Activated CD8-positive, alpha-beta T cell treated with anti-CD3 and anti-CD28 coated beads for 36 hours (primary cell): ENCODE data around the gene CNGA4. TPM values are rescaled to one million over a fixed set of nuclear protein-coding genes. Genes with fewer than 3 reads are reported as not detected.

ENCODE experiments used
- ATAC-seq: fragments of 200-7000 bp; cut with Tn5 transposase; one replicate; pipeline ENCODE4 v1.10.0; 2021; ENCODE audit warnings: mild to moderate bottlenecking, moderate library complexity
- CTCF ChIA-PET: fragments of 350-600 bp; sonication (Branson Sonifier 250); formaldehyde crosslinking; loops from one replicate; lab custom pipeline; 2021; ENCODE audit warnings: antibody characterized with exemption; lab: Charles Lee
- POLR2A ChIA-PET: fragments of 350-600 bp; sonication (Branson Sonifier 250); formaldehyde crosslinking; loops from one replicate; lab custom pipeline; 2021; ENCODE audit warnings: antibody characterized with exemption; lab: Charles Lee
- DNase-seq: peaks from one replicate; pipeline ENCODE4 v3.0.0-alpha.2; 2020
- H3K27ac Mint-ChIP-seq: one replicate; pipeline ENCODE4 v1.8.0; 2021; ENCODE audit warnings: mild to moderate bottlenecking, mixed read lengths
- H3K27me3 Mint-ChIP-seq: one replicate; pipeline ENCODE4 v1.8.0; 2021; ENCODE audit warnings: mixed read lengths
- H3K36me3 Mint-ChIP-seq: one replicate; pipeline ENCODE4 v1.8.0; 2021; ENCODE audit warnings: low read depth, mixed read lengths
- H3K4me1 Mint-ChIP-seq: one replicate; pipeline ENCODE4 v1.8.0; 2021; ENCODE audit warnings: low read depth, mixed read lengths
- H3K4me3 Mint-ChIP-seq: one replicate; pipeline ENCODE4 v1.8.0; 2021; ENCODE audit warnings: mild to moderate bottlenecking, moderate library complexity, mixed read lengths
- H3K9me3 Mint-ChIP-seq: one replicate; pipeline ENCODE4 v1.8.0; 2021; ENCODE audit warnings: mixed read lengths
- CTCF ChIP-seq: fragments of 200-600 bp; IDR thresholded peaks from one replicate; pipeline ENCODE4 v1.8.0; 2022; ENCODE audit warnings: antibody characterized with exemption, mild to moderate bottlenecking
- intact Hi-C: fragments of 100-400 bp; cut with micrococcal nuclease; formaldehyde crosslinking; loops from one replicate; pipeline ENCODE4 v1.10.0; 2022
- total RNA-seq, 2 experiments: library from RNA; stranded (reverse); gene quantifications; one replicate each; pipeline ENCODE4 v1.2.3, GENCODE V29; 2021

The CNGA4 gene
- total RNA-seq, 2 experiments from 2014 or later = 0.18 TPM; not detected in 1

GRCh38 chr11:6210274-6210955 is 28.5 kb upstream of the CNGA4 start:
- intact Hi-C loops = no loop called here
- no peak overlapping the region for H3K27ac Mint-ChIP-seq
- H3K4me1 Mint-ChIP-seq = no peaks in the 10 kb centered on the region
- no peaks in the 10 kb centered on the region for H3K27me3 Mint-ChIP-seq
- no peak for TF ChIP-seq CTCF
- H3K9me3 Mint-ChIP-seq = no peaks in the 10 kb centered on the region
- POLR2A ChIA-PET = interaction anchor here (1.2 kb wide), 1 partner anchor 8 kb away, joined by 4 read pairs; no protein-coding TSS in a partner anchor
- DNase-seq (no peak), ATAC-seq (no peak)
- H3K4me3 Mint-ChIP-seq = no peak overlapping the region
- peaks cover 2% of the 10 kb centered on the region for H3K36me3 Mint-ChIP-seq
- CTCF ChIA-PET = no interaction called here

GRCh38 chr11:6214530-6214929 is 24.4 kb upstream of the CNGA4 start:
- intact Hi-C loops = no loop called here
- H3K27ac Mint-ChIP-seq = no peak overlapping the region
- no peaks in the 10 kb centered on the region for H3K9me3 Mint-ChIP-seq
- no peak for TF ChIP-seq CTCF
- DNase-seq (no peak), ATAC-seq (no peak)
- H3K27me3 Mint-ChIP-seq = no peaks in the 10 kb centered on the region
- H3K4me1 Mint-ChIP-seq = peaks cover 4% of the 10 kb centered on the region
- no peak overlapping the region for H3K4me3 Mint-ChIP-seq
- CTCF ChIA-PET = interaction anchor here (0.7 kb wide), 1 partner anchor 37 kb away, joined by 3 read pairs; no protein-coding TSS in a partner anchor
- H3K36me3 Mint-ChIP-seq = peaks cover 18% of the 10 kb centered on the region
- POLR2A ChIA-PET = no interaction called here

DNA sequence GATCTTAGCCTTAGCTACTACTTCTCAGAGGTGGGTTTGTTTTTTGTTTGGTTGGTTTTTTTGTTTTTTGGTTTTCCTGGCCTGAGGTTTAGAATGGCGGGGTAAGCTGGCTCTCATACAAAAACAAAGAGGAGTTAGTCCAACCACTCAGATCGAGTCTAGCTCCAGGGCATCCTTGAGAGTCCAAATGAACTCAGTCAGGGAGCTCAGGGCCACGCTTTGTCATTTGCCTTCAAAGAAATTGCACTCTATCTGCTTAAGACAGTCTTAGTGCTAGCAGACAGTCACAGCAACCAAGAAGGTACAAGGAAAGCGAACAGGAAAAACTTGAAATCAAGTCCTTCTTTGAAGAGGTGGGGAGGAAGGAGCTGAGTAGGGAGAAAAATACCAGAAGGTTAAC is 22.4 kb upstream of the CNGA4 start:
- Mint-ChIP-seq H3K4me3 (no peak overlapping the region), H3K27me3 (no peaks in the 10 kb centered on the region), H3K4me1 (peaks cover 7% of the 10 kb centered on the region), H3K36me3 (peaks cover 21% of the 10 kb centered on the region), H3K27ac (no peak overlapping the region), H3K9me3 (no peaks in the 10 kb centered on the region)
- no peak for ATAC-seq
- intact Hi-C loops = no loop called here
- POLR2A ChIA-PET = interaction anchor here (1.6 kb wide), 1 partner anchor 9 kb away, joined by 6 read pairs; no protein-coding TSS in a partner anchor
- DNase-seq = no peak
- CTCF ChIA-PET = interaction anchor here (1.0 to 2.5 kb wide), 4 partner anchors 8 to 147 kb away, joined by 3 to 8 read pairs (median 4); no protein-coding TSS in a partner anchor
- no peak for TF ChIP-seq CTCF

DNA sequence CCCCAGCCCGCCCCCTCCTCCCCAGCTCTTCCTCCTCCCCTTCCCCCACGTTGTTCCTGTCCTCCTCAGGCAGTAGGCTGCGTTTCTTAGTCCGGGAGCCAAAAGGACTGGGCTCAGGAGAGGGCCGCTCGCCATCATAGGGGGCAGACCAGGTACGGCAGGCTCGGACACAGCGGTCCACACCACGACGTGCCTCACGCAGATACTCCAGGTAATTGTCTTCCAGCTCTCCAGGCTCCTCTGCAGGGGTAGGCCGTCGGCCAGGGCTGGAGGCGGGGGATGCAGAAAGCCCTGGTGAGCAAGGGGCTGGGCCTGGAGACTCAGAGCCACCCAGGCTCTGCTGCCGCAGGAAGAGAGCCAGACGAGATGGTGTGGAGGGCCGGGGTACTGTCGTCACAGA is 21.2 kb upstream of the CNGA4 start:
- ATAC-seq = no peak
- intact Hi-C loops = no loop called here

More for the DNA sequence above, 21.2 kb upstream of the CNGA4 start:
- CTCF ChIA-PET = interaction anchor here (1.6 to 2.5 kb wide), 2 partner anchors 11 to 145 kb away, joined by 4 to 8 read pairs; no protein-coding TSS in a partner anchor
- TF ChIP-seq CTCF = no peak
- no peaks in the 10 kb centered on the region for H3K9me3 Mint-ChIP-seq
- peaks cover 24% of the 10 kb centered on the region for H3K36me3 Mint-ChIP-seq
- POLR2A ChIA-PET = no interaction called here
- H3K27me3 Mint-ChIP-seq = no peaks in the 10 kb centered on the region
- peaks cover 7% of the 10 kb centered on the region for H3K4me1 Mint-ChIP-seq
- DNase-seq = no peak
- H3K4me3 Mint-ChIP-seq = no peak overlapping the region
- no peak overlapping the region for H3K27ac Mint-ChIP-seq
